HT-29 (cell line): ENCODE data around the gene CCDC12. TPM values are rescaled to one million over a fixed set of nuclear protein-coding genes. Genes with fewer than 3 reads are reported as not detected.

Experiments used
- DNase-seq: peaks from one replicate; pipeline ENCODE4 v3.0.0-alpha.2; 2015; ENCODE audit warnings: low spot score
- total RNA-seq: library from RNA; depleted of rRNA; stranded (reverse); fragments of >200 nt; shearing (Covaris generic); gene quantifications from 2 replicates; pipeline ENCODE4 v1.2.3, GENCODE V29; 2014

The CCDC12 gene
- total RNA-seq, 1 experiment from 2014 or later: 39.4 TPM

DNA sequence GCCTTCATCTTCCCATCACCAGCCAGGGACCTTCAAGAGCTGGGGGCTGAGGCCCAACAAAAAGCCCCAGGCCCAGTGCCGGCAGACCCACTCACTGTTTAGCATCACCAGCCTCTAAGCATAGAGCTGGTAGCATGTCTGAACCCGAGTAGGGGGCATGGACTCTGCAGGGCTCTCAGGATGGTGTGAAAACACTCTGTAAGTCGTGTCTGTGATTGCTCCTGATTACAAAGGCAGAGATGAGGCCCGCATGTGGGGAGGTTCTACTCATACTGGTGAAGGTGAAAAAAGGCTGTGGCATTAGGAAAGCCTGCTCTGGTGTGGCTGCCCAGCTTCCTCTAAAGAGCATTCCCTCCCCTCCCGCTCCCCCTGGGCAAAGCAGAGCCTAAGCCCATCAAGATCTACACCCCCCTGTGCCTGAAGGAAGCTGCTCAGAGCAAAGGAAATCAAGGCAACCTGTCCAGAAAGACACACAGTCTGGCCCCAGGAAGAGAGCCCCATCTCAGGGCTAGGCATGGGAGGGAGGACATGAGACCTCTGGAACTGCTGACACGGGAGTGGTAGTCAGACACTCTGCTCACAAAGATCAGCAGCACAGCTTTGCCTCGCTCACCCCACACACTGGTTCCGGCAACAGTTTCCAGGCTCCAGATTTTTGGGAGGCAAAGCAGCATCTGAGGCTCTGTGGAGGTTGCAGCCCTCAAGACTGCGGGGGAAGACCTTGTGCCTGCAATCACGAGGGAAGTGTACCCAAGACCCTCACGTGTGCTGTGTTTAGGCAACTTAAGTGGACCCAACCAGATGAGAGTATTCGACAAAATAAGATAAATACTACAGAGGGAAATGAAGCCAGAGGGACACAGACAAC is 36.7 kb downstream of the CCDC12 start:
- no peak for DNase-seq

DNA sequence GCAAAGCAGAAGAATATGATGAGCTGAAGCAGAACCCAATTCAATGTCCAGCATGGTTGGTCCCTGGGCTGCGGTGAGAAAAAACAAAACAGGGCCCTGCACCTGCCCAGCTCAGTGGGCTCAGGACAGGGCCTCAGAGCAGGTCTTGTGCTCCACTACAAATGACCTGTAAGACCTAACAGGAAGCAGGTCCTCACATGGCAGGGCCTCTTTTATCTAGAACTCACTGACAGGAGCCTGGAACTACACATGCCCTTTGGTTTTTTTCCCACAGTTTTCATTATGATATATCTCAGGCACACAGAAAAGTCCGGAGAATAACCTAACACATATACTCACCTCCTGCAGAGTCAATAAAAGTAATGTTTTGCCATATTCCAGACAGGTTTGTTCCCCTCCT is 38.4 kb downstream of the CCDC12 start:
- DNase-seq: no peak

DNA sequence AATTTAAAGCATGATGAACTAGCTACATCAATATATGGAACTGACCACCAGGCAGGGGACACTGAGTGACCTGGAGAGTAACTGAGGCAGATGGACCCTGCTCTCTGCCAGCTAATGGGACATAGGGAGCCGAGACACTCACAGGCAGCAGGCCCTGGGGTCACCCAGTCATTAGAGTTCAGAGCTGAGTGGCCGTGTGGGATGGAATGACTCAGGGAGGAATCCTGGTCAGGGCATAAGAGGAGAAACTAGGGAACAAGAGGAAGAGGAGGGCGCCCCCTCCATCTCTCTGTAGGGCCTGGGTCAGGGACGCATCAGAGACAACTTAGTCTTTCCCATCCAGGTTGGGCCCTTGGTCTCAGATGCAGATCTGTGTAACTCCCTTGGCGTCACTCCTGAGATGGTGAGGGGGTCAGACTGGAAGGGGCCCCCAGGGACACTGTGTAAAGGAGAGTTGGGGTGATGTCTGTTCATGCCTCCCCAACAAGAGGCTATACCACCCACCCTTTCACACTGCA is 39.8 kb downstream of the CCDC12 start:
- DNase-seq: no peak

DNA sequence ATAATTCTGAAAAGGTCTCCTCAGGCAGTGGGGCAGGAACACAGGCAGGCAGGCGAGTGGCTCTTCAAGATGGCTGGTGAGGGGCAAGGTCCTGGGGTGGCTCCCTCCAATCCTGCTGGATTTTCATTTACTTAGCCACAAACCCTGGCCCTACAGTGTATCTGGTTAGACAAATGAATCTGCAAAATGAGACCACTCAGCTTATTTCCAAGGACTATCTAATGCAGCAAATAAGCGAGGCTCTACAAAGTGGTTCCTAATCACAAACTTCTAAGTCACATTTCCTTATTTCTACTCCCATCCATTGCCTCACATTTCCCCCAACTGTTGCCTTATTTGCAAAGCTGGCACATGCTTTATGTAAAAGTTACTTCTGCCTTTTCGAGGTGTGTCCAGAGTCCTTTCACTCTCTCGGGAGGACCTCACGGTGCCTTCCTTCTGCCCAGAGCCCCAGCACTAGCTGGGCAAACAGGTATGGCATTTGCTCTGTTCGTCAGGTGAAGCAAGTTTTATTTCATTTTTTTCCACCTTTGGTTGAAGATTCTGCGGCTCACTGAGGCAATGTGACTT is 40.5 kb downstream of the CCDC12 start:
- DNase-seq: no peak

DNA sequence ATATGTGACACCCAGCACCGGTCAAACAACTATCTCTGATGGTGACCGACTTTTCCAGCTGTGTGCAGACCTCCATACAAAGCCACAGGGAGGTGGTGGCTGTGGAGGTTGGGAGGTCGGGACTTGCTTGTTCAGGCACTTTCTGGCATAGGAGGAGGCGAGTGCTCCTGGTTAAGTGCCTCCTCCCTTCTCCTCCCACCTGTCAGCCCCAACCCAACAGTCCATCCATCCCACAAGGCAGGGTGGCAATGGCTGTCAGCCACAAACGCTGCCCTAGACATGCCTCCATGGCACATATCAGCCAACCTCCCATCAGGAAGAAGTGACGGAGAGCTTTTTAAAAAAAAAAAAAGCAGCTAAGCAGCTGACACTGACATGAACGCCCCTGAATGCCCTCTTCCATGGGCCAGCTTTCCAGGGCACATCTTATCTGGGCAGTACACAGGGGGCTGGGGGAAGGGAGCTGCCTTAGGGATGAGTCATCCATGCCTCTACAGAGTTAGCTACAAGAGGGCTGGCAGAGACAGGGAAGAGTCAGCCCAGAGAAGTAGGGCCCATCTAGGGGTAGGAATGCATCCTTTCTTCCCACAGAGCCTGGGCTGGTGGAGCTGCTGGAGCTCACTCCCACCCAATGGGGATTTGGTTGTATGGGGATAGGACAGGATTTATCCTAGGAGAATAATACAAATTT is 41.2 kb downstream of the CCDC12 start:
- DNase-seq: peak; percentile 81

DNA sequence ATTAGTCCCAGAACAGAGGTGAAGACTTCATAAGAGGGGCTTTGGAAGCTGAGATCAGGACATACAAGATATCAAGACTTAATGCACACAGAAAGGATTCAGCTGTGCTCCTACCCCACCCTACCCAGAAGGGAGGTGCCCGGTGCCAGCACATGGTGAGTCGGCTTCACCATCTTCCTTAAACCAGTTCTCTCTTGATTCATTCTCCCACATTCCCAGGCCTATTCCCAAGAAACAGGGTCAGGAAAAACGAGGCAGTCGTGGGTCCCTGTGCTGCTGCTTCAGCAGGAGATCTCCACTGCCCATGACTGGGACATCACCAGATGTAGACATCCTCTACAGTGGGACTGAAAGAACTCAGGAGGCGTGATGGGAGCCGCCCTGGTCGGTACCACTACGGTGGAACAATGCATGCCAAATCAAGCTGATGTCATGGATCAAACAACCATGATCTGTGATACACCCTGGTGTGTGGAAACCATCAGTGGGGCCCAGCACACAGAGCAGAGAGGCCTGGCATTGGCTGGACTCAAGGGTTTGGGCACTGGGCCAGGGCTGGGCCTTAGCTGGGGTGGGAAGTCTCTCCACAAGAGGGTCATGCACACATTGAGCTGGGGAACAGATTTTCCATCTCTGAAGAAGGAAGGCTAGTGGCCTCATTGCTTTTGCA is 41.9 kb downstream of the CCDC12 start:
- no peak for DNase-seq

DNA sequence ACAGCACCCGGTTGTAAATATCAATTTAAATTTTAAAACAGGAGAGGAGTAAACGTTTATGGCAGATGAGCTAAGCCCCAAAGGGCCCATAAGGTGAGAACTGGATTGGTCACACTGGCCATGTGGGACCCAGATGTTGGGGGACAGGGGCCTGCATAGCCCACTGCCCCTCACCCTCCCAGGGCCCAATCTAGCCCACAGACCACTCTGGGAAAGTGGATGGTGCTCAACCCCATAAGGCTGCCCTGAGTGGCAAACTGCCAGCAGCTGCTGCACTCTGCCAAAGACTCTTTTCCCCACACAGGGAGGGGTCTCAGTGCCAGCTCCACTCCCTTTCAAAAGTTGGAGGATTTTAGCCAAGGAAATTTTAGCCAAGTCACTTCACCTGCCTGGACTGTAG is 42.5 kb downstream of the CCDC12 start:
- no peak for DNase-seq

DNA sequence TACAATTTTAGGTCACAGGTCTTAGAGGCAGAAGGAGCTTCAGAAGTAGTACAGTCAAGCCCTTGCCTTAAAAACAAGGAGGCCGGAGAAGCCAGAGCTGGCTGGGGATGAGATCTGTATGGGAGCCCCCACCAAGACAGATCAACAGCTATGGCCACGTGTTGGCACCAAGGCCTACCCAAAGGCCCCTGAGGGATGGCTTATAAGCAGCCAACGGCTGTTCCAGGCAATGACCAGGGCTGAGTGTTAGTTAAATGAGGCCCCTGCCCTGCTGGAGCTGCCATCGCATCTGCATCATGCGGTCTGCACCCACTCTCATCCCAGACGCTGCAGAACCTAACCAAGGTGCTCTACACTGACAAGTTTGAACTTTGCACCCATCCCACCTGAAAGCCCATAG is 43.3 kb downstream of the CCDC12 start:
- DNase-seq: no peak

DNA sequence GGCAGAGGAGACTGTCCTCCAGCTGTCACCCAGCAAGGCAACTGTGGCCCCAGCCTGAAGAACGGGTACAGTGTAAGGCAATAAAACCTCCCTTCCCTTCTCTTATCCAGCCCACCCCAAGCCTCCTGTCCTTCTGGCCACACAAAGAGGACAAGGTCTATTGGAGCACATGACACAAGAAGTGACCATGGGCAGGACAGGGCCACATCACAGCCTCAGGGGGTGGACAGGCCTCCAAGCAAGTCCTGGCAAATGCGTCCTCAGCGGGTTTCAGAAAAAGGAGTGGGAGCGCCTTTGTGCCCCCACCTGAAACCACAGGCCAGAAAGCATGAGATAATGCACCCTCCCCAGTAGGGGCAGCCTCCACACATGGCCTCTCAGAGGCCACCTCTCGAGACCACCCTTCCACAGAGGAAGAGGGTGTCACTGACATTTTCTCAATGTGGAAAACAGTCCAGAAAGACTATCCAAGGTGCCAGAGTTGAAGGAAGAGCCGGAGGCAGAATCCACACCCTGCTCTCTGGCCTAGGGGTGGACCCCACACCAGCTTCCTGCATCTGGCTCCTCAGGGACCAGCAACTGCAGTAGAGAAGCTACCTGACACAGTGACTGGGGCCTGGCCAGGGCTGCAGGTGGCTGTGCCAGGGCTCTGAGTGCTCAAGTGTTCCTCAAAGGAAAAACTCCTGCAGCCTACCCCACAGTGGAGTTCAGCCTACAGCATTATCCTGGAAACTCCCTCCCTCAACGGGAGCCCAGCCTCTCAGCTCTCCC is 43.9 kb downstream of the CCDC12 start:
- DNase-seq: no peak

DNA sequence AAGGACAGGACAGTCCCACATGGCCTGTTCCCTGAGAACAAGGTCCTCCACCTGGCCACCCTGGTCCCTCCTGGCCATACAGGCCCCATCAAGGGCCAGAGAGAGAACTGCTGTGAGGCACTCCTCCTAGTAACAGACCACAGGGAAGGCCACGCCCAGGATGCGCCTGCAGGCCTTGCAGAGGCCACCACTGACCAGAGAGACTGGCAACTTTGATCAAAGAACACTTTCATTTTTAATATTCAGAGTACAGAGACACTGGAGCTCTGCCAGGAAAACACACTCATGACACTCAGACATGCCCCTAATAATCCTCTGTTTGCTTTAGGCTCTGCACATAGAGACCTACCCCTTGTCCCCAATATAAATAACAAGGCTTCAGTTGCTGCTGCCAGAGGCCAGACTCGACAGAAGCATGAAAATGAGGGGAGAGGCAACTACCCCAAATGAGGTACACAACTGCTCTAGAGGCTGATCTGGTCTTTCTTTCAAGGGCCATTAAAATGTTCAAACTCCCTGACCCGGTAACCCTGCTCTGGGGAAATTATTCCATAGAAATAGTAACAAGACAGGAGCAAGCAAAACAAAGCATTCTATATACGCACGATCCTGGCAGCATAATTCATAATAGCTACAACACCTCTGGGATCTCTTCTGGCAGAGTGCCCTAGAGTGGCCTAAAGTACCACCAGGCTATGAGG is 44.8 kb downstream of the CCDC12 start:
- DNase-seq: peak; percentile 63

DNA sequence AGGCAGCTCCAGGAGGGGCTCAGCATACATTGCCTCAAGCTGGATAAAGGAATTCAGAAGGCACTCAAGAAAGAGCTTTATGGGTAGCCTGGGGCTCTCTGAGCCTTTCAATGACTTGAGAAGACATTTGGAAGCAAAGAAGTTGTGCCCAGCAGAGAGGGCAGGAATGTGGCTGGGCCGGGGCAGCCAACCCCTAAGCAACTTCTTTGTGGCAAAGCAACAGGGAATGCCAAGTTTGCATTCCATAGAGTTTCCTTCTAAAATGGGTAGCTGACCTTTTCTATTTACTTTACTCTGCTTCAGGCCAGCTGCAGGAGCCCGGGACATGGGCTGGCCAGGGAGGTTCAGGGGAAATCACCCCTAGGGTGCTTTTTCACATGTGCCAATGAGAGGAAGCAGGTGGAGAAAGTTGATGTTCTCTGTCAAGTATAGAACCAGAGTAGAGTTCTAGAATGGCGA is 45.6 kb downstream of the CCDC12 start:
- no peak for DNase-seq

DNA sequence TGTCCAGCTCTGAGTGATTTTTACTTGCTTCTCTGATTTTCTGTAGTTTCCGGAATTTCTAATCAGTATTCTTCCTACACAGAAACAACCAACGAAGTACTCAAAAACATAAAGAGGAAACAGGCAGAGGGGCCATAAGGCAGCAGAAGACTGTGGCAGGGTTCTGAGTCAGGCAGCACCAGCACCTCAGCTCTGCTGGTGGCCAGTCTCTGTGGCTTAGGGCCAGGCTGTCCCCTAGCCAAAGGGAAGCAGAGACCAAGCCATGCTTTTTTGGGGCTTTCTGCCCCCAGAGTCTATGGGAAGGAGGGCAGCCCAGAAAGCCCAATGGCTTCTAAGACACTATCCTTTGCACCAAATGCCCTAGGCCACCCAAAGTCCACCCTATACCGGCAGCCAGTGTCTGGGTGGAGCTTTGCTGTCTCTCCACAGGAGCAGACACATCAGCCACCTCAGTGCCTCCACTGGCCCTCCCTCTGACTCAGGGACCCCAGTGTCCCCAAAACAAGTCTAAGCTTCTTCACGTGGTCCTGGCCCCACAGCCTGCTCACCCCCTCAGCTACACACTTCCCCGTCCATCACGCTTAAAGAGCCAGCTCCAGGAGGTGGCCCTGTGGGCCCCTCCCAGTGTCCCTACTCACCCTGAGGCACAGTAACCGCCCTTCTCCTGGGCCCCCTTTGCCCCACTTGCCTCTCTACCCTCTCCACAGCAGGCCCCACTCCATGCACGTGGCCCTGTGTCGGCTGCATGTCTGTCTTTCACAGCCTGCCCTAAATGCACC is 46.2 kb downstream of the CCDC12 start:
- no peak for DNase-seq

DNA sequence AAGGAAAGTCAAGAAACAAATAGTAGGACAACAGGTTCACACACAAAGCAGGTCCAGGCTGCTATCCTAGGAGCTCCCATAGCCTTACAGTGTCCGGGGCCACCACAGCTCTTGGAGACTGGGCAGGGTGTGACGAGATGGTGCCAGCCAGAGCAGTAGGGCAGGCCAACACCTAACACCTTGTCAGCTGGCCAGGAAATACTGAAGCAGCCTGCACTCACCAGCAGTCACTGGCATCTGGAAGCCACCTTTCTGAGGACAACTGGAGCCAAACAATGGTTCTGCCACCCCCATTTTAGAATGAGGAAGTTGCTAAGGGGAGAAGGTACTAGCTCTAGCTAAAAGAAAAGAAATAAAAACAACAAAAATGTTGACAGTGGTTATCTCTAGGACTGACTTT is 47.2 kb downstream of the CCDC12 start:
- DNase-seq: no peak

DNA sequence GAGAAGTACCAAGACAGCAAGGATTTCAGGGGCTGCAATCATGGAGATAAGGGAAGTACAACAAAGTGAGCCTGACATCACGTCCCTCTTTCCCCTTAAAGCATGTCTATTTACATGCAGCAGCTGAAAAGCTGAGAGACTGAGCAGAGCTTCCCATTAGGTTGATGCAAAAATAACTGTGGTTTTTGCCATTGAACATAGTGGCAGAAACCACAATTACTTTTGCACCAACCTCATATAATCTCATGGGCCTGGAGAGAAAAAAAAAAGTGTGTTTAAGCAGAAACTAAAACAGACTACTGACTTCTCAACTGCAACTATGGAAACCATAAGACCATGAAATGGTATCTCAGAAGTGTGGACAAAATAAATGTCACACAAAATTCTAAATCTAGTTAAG is 48.3 kb downstream of the CCDC12 start:
- no peak for DNase-seq

DNA sequence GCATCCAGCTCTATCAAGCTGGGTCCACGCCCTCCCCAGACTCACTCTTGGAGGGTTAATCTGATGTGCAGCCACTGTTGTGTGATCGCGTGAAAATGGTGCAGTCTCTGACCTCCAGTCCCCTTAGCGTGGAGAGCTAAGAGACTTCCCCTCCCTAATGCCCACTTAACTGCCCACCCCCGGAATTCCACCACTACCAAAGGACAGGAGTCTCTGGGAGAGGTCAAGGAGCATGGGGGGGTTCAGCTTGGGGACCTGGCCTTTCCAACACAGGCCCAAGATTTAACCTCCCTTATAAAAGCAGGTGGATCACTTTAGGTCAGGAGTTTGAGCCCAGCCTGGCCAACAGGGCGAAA is 48.8 kb downstream of the CCDC12 start:
- DNase-seq: no peak

DNA sequence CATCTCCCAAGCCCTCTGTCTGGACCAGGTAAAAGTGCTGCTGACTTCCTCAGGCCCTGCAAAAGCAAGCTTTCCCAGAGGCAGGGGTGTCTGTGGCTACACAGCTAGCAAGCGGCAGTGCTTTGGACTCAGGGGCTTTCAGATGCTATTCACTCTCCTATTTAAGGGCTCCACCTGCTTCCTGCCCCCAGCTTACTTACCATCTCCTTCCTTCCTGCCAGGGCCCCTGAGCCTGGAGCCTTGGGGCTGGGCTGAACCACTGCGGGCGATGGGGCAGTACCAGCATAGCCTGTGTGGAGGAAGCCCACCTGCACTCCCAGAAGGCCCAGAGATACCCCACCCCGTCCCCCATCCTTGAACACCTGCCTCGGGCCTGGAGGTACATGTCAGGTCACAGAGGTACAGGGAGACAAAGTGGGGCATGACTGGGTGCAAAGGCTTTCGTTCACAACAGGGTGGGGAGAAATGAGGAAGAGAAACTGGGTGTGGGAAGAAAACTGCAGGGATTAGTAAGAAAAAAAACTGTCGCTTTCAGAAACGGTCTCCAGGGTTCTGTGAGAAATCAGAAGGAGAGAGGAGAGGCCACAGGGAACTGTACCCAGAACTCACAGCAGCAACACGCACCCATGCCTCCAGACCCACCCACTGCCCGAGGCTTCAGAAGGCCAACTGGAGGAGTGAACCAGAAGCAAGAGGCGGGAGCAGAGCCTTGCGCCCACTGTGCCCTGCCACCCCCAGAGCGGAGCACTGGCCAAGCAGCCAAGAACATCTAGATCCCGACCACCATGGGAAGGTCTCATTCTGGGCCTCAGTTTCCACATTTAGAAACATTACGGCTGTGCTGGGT is 49.5 kb downstream of the CCDC12 start:
- DNase-seq: no peak

DNA sequence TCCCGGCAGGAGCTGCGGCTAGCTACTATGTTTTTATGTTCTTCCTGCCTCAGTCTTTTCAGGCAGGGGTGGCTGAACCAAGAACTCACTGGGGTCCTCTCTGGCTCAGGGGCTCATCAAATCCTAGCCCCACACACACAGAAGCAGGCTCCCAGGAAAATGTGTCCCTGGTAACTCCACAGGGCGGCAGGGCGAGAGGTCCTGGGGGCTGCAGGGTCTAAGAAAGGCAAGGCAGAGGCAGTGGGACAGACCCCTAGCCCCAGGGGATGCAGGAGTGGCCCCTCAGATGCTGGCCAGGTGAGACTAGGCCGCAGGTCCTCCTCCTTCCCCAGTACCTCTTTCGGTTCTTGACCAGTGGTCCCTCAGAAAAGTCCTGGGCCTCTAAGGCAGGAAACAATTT is 50.1 kb downstream of the CCDC12 start:
- DNase-seq: no peak

DNA sequence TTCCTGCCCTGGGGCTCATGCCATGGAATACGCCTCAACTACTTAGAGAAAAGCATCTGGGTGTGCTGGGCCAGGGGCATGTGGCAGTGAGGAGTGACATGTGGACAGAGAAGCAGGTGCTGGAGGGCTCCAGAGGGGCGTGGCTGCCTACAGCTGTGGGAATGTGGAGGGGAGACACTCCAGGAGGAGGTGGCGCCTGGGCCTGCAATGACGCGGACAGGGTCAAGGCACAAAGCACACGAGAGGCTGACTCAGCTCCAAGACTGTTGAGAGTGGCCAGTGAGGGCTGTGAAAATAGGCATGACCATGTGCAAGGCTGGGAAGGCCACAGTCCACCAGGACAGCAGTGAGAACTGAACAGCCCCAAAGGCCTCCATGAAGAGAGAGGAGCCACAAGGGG is 50.5 kb downstream of the CCDC12 start:
- DNase-seq: no peak

DNA sequence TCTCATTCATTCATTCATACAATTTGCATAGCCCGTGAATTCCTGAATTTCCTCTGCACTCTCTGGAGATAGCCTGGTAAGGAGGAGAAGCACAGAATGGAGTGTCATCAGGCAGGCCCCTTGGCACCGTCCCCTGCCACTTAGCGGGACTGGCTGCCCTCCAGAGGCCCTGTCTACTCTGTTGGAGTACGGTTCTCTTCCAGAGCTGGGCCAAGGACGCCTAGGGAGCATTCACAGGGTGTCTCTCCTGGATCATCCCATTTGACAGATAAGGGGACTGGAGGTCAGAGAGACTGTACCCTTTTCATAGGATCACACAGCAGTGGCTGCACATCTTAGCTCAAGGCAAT is 51.0 kb downstream of the CCDC12 start:
- no peak for DNase-seq
